Thoracic aorta (tissue), 2 donors: Measurements from ENCODE around the gene DBN1. TPM values are rescaled to one million over a fixed set of nuclear protein-coding genes. Genes with fewer than 3 reads are reported as not detected.
"Not testable (repeated sequence)": the region's sequence is repeated elsewhere in the genome, so short reads cannot be mapped to it uniquely, and the experiment has no call there.

Experiments
- ATAC-seq: fragments of 150-250 bp; one replicate; pipeline ENCODE4 v1.8.0; 2017; ENCODE audit warnings: low read depth; ENCODE audit not compliant: insufficient number of reproducible peaks, low FRiP score
- DNase-seq: peaks from one replicate; pipeline ENCODE4 v3.0.0-alpha.2; 2020; ENCODE audit warnings: low spot score
- H3K27ac ChIP-seq, 2 donors: fragments of 200-600 bp; sonication (generic); 1 replicate in 1 of 2; 2 replicates in 1 of 2; pipeline ENCODE4 v1.5.1; 2016; ENCODE audit warnings: mild to moderate bottlenecking in 2 of 2, moderate library complexity in 2 of 2
- H3K27me3 ChIP-seq: fragments of 200-600 bp; sonication (generic); replicated peaks from 2 replicates; pipeline ENCODE4 v1.6.0; 2016; ENCODE audit warnings: mild to moderate bottlenecking; ENCODE audit not compliant: insufficient read depth
- H3K36me3 ChIP-seq: fragments of 200-600 bp; sonication (generic); one replicate; pipeline ENCODE4 v1.5.1; 2016
- H3K4me1 ChIP-seq, 2 donors: fragments of 200-600 bp; sonication (generic); 1 replicate in 1 of 2; 2 replicates in 1 of 2; pipeline versions ENCODE4 v1.5.1 to v1.6.0; 2016; ENCODE audit warnings: low read depth in 2 of 2, mild to moderate bottlenecking in 1 of 2; ENCODE audit not compliant: control insufficient read depth in 1 of 2
- H3K4me3 ChIP-seq: fragments of 200-600 bp; sonication (generic); 2 replicates; pipeline ENCODE4 v1.5.1; 2016; ENCODE audit warnings: mild to moderate bottlenecking
- H3K9me3 ChIP-seq: fragments of 200-600 bp; sonication (generic); 2 replicates; pipeline ENCODE4 v1.5.1; 2016
- total RNA-seq, 2 donors: library from RNA; depleted of rRNA; stranded (reverse); fragments of >200 nt; gene quantifications; one replicate each; pipeline versions ENCODE4 v1.1.0 to v1.2.3, GENCODE V29; 2016
- TF ChIP-seq, protein P1 (sequence below): fragments of 200-600 bp; sonication (generic); IDR thresholded peaks from one replicate; pipeline ENCODE4 v1.5.1; 2019; ENCODE audit warnings: antibody characterized with exemption

Gene DBN1
- total RNA-seq, 2 donors from 2014 or later = 91.2 to 132 TPM

- TF ChIP-seq, protein P1, sequence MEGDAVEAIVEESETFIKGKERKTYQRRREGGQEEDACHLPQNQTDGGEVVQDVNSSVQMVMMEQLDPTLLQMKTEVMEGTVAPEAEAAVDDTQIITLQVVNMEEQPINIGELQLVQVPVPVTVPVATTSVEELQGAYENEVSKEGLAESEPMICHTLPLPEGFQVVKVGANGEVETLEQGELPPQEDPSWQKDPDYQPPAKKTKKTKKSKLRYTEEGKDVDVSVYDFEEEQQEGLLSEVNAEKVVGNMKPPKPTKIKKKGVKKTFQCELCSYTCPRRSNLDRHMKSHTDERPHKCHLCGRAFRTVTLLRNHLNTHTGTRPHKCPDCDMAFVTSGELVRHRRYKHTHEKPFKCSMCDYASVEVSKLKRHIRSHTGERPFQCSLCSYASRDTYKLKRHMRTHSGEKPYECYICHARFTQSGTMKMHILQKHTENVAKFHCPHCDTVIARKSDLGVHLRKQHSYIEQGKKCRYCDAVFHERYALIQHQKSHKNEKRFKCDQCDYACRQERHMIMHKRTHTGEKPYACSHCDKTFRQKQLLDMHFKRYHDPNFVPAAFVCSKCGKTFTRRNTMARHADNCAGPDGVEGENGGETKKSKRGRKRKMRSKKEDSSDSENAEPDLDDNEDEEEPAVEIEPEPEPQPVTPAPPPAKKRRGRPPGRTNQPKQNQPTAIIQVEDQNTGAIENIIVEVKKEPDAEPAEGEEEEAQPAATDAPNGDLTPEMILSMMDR = no peak
- H3K9me3 ChIP-seq = no peaks in the 10 kb centered on the region
- no peaks in the 10 kb centered on the region for H3K27me3 ChIP-seq
These were observed 49.8 kb downstream of the DBN1 start for GRCh38 chr5:177423671-177424070.

DNA sequence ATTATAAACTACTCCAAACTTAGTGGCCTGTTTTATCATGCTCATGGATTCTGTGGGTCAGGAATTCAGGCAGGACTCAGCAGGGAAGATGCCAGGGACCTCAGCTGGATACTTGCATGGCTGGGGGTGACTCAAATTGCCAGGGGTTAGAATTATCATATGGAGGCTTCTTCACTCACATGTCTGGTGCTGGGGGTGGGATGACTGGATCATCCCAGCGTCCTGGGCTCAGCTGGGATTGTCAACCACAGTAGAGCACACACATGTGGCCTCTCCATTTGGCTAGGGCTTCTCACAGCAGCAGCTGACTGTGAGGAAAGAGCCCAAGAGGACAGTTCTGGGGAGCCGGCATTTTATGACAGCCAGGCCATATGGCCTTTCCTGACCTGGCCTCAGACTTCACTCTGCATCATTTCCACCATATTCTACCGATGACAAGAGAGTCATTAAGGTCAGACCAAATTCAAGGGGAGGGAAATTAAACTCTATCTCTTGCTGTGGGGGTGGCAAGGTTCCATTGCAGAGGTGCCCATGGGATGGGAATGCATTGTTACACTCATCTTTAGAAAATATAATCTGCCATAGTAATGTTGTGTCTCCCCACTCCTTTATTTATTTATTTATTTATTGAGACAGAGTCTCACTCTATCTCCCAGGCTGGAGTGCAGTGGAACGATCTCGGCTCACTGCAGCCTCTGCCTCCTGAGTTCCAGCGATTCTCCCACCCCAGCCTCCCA, 52.2 kb downstream of the DBN1 start:
- DNase-seq (no peak), ATAC-seq (no peak)
- no peaks in the 10 kb centered on the region for H3K27me3 ChIP-seq
- H3K36me3 ChIP-seq = no peaks in the 10 kb centered on the region
- TF ChIP-seq, protein P1 = no peak
- H3K9me3 ChIP-seq = no peaks in the 10 kb centered on the region
- H3K4me3 ChIP-seq = no peak overlapping the region
- peaks cover 6 to 8% of the 10 kb centered on the region in 2 donors for H3K4me1 ChIP-seq
- H3K27ac ChIP-seq = no peak overlapping the region

More at GRCh38 chr5:177423671-177424070, 49.8 kb downstream of the DBN1 start:
- no peak for ATAC-seq
- Histone ChIP-seq H3K36me3 (no peaks in the 10 kb centered on the region), H3K4me3 (no peak overlapping the region), H3K4me1 (peaks cover 15 to 26% of the 10 kb centered on the region in 2 donors), H3K27ac (no peak overlapping the region)
- DNase-seq = no peak

- H3K36me3 ChIP-seq, ATAC-seq, H3K4me1 ChIP-seq, H3K27ac ChIP-seq, H3K27me3 ChIP-seq, H3K4me3 ChIP-seq, H3K9me3 ChIP-seq, DNase-seq: not testable (repeated sequence)
These were observed 53.0 kb downstream of the DBN1 start for GRCh38 chr5:177420472-177420871.

DNA sequence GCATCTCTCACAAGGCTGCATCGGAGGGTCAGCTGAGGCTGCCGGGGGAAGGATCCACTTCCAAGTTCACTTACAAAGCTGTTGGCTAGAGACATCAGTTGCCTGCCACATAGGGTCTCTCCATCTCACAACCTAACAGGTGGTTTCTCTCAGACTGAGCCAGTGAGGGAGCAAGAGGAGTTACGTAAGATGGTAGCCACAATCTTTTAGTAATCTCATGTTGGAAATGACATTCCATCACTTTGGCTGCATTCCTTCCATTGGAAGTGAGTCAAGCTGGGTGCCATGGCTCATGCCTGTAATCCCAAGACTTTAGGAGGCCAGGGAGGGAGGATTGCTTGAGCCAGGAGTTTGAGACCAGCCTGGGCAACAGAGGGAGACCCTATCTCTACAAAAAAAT, 54.4 kb downstream of the DBN1 start:
- TF ChIP-seq, protein P1 = no peak
- no peak for ATAC-seq

DNA sequence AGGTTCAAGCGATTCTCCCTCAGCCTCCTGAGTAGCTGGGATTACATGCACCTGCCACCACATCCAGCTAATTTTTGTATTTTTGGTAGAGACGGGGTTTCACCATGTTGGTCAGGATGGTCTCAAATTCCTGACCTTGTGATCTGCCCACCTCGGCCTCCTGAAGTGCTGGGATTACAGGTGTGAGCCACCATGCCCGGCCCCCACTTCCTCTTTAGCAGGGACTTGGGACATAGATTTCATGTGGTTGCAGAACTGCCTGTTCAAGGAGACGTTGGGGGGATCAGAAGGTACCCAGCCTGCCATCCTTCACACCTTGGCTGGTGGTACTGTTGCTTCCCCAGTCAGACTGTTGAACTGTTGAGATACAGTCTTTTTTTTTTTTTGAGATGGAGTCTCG, 56.4 kb downstream of the DBN1 start:
- DNase-seq, H3K4me1 ChIP-seq, H3K36me3 ChIP-seq, H3K27me3 ChIP-seq, H3K4me3 ChIP-seq, ATAC-seq, H3K9me3 ChIP-seq, H3K27ac ChIP-seq: not testable (repeated sequence)

More for the DNA sequence above, 54.4 kb downstream of the DBN1 start:
- no peaks in the 10 kb centered on the region for H3K36me3 ChIP-seq
- H3K9me3 ChIP-seq = no peaks in the 10 kb centered on the region
- no peak overlapping the region for H3K4me3 ChIP-seq
- no peak for DNase-seq
- H3K4me1 ChIP-seq = no peaks in the 10 kb centered on the region
- H3K27ac ChIP-seq = no peak overlapping the region
- H3K27me3 ChIP-seq = no peaks in the 10 kb centered on the region

DNA sequence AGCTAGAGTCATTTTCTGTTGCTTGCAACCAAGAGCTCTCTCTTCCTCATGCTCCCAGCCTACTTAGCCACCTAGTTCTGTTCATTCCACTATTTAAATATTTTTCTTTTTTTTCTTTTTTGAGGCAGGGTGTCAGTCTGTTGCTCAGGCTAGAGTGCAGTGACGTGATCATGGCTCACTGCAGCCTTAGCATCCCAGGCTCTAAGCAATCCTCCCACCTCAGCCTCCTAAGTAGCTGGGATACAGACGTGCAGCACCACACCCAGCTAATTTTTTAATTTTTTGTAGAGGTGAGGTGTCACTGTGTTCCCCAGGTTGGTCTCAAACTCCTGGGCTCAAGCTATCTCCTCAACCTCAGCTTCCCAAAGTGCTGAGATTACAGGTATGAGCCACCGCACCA, 59.0 kb downstream of the DBN1 start:
- Histone ChIP-seq H3K27ac (no peak overlapping the region), H3K27me3 (no peaks in the 10 kb centered on the region), H3K4me1 (no peaks in the 10 kb centered on the region), H3K4me3 (no peak overlapping the region), H3K36me3 (no peaks in the 10 kb centered on the region), H3K9me3 (no peaks in the 10 kb centered on the region)
- TF ChIP-seq, protein P1 = no peak
- DNase-seq = no peak
- no peak for ATAC-seq
